ENCODE measurements around the gene PTPN11.

- TF ChIP-seq SIN3A (IDR thresholded peaks at IDR 0.05; ENCODE audit: borderline replicate concordance, low read depth, low read length), result no peak
- no peak for TF ChIP-seq KLF6 (CRISPR knock-in tag; IDR thresholded peaks at IDR 0.05)
- TF ChIP-seq CTCF (CRISPR knock-in tag; IDR thresholded peaks at IDR 0.05), result no peak
- TF ChIP-seq MAFK (conservative IDR thresholded peaks at IDR 0.05 in 1 of 2, IDR thresholded peaks at IDR 0.05 in 1 of 2; ENCODE audit: low read length in 2 of 2), result no peak
- TF ChIP-seq MYC (CRISPR knock-in tag; IDR thresholded peaks at IDR 0.05; ENCODE audit: borderline replicate concordance), result no peak
These were observed 37.3 kb downstream of the PTPN11 start for GRCh38 chr12:112456029-112456428.
